Sigmoid colon (tissue), 7 donors: ENCODE data around the gene JAKMIP1. TPM values are rescaled to one million over a fixed set of nuclear protein-coding genes. Genes with fewer than 3 reads are reported as not detected.

Experiments
- DNase-seq: peaks from one replicate; pipeline ENCODE4 v3.0.0-alpha.2; 2019
- H3K27ac ChIP-seq, 4 donors: fragments of 200-600 bp; sonication (generic); one replicate each; pipeline ENCODE4 v1.5.1; 2016 to 2019; ENCODE audit warnings: mild to moderate bottlenecking in 1 of 4
- H3K27me3 ChIP-seq, 3 donors: fragments of 200-600 bp; sonication (generic); one replicate each; pipeline ENCODE4 v1.5.1; 2019; ENCODE audit warnings: mild to moderate bottlenecking in 1 of 3
- H3K36me3 ChIP-seq, 4 donors: fragments of 200-600 bp; sonication (generic); one replicate each; pipeline ENCODE4 v1.5.1; 2016 to 2019
- H3K4me1 ChIP-seq, 4 donors: fragments of 200-600 bp; sonication (generic); one replicate each; pipeline ENCODE4 v1.5.1; 2017 to 2019
- H3K4me3 ChIP-seq, 4 donors: fragments of 200-600 bp; sonication (generic); one replicate each; pipeline ENCODE4 v1.5.1; 2017 to 2019; ENCODE audit warnings: mild to moderate bottlenecking in 2 of 4, moderate library complexity in 1 of 4
- H3K9me3 ChIP-seq, 4 donors: fragments of 200-600 bp in 3 of 4; sonication (generic) in 3 of 4; one replicate each; pipeline versions ENCODE4 v1.5.1 to v1.6.1; 2013 to 2019
- EP300 ChIP-seq, 4 donors: sonication (generic); formaldehyde crosslinking; IDR thresholded peaks; one replicate each; pipeline ENCODE4 v1.6.1; 2017; ENCODE audit warnings: antibody characterized with exemption in 4 of 4
- POLR2A ChIP-seq, 2 donors: fragments of 450-650 bp; IDR thresholded peaks; one replicate each; pipeline ENCODE4 v1.6.1; 2016; ENCODE audit warnings: antibody characterized with exemption in 2 of 2, mild to moderate bottlenecking in 2 of 2, moderate library complexity in 2 of 2
- POLR2AphosphoS5 ChIP-seq, 4 donors: sonication (generic); formaldehyde crosslinking; IDR thresholded peaks; one replicate each; pipeline ENCODE4 v1.6.1; 2017; ENCODE audit warnings: antibody characterized with exemption in 4 of 4
- WGBS, 2 donors: extraction: QIAGEN DNeasy Blood & Tissue Kit; methylation state at CpG; one replicate each; pipeline ENCODE4 v1.1.7; 2013; 5-methylcytosine and 5-hydroxymethylcytosine counted together
- intact Hi-C: fragments of 100-400 bp; cut with DNase I; formaldehyde crosslinking; loops from one replicate; pipeline ENCODE4 v1.15.1; 2023
- polyA plus RNA-seq, 3 donors: library from polyadenylated mRNA; stranded (reverse); fragments of 200-250 nt; gene quantifications; one replicate each; pipeline ENCODE4 v1.2.3, GENCODE V29; 2013
- total RNA-seq, 4 donors: library from RNA; depleted of rRNA; stranded (reverse); fragments of >200 nt; gene quantifications; one replicate each; pipeline ENCODE4 v1.1.0, GENCODE V29; 2016
- TF ChIP-seq, protein P1 (sequence below), 4 experiments: fragments of 450-650 bp in 3 of 4; fragments of 200-600 bp in 1 of 4; IDR thresholded peaks; one replicate each; pipeline ENCODE4 v1.5.1; 2016 to 2019; ENCODE audit warnings: antibody characterized with exemption in 4 of 4, mild to moderate bottlenecking in 3 of 4, moderate library complexity in 2 of 4
- donor health status: healthy with polysubstance abuse.
- donor health status: Bipolar disorder and iron deficiency.
- donor health status: healthy.

JAKMIP1 gene
- total and polyA plus RNA-seq, 7 donors = 0.49 to 3.9 (median 1.8) TPM; not detected in 2

DNA sequence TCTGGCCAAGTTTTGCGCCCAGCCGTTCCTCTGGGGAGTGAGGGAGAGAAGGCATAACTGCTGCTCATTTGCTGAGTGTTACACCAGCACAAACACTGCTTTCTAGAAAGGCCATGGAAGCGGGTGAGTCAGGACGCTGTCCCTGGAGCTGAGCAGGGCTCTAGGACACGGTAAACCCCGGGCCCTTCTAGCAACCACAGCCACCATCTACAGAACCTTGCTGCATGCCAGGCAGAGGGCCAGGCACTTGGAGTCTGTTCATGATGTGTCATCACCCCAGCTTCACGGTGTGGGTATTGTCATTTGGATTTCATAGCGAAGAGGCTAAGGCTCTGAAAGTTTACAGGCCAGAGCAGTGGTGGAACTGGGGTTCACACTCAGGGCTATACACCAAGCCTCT, 150.4 kb downstream of the JAKMIP1 start:
- H3K27ac ChIP-seq = no peak overlapping the region
- H3K9me3 ChIP-seq = no peaks in the 10 kb centered on the region
- TF ChIP-seq POLR2AphosphoS5 (IDR thresholded peaks at IDR 0.05) = no peak
- no peak for TF ChIP-seq EP300 (IDR thresholded peaks at IDR 0.05)
- TF ChIP-seq POLR2A (IDR thresholded peaks at IDR 0.05) = no peak
- TF ChIP-seq, protein P1, sequence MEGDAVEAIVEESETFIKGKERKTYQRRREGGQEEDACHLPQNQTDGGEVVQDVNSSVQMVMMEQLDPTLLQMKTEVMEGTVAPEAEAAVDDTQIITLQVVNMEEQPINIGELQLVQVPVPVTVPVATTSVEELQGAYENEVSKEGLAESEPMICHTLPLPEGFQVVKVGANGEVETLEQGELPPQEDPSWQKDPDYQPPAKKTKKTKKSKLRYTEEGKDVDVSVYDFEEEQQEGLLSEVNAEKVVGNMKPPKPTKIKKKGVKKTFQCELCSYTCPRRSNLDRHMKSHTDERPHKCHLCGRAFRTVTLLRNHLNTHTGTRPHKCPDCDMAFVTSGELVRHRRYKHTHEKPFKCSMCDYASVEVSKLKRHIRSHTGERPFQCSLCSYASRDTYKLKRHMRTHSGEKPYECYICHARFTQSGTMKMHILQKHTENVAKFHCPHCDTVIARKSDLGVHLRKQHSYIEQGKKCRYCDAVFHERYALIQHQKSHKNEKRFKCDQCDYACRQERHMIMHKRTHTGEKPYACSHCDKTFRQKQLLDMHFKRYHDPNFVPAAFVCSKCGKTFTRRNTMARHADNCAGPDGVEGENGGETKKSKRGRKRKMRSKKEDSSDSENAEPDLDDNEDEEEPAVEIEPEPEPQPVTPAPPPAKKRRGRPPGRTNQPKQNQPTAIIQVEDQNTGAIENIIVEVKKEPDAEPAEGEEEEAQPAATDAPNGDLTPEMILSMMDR (IDR thresholded peaks at IDR 0.05) = no peak
- H3K4me3 ChIP-seq = no peak overlapping the region
- WGBS, 2 donors = 86 to 87% methylated on average over 8 of the region's 8 CpGs
- no peak for DNase-seq
- intact Hi-C loops = no loop called here
- no peaks in the 10 kb centered on the region for H3K4me1 ChIP-seq
- H3K27me3 ChIP-seq = peaks cover 0 to 8% (median 0%) of the 10 kb centered on the region in 3 donors
- no peaks in the 10 kb centered on the region for H3K36me3 ChIP-seq

DNA sequence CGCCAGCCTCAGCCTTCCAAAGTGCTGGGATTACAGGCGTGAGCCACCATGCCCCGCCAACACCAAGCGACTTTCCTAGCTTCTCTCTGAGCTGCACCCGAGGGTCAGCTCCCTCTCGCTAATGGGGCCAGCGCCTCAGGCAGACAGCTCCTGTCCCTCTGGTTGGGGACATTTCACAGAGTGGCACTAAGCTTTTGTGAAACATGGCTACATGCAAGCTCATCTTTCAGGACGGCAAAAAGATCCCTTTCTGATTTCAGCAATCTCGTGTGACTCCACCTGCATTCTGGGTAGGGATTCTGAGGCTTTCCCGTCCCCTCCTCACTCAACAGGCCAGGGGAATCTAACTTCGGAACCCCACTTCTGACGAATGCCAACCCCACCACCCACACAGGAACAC, 151.1 kb downstream of the JAKMIP1 start:
- DNase-seq = no peak
- no peak overlapping the region for H3K4me3 ChIP-seq
- WGBS, 2 donors = 90 to 92% methylated on average over 12 of the region's 12 CpGs
- H3K4me1 ChIP-seq = no peaks in the 10 kb centered on the region
- no peaks in the 10 kb centered on the region for H3K9me3 ChIP-seq
- TF ChIP-seq EP300 (IDR thresholded peaks at IDR 0.05) (no peak), POLR2A (IDR thresholded peaks at IDR 0.05) (no peak), POLR2AphosphoS5 (IDR thresholded peaks at IDR 0.05) (no peak)
- TF ChIP-seq, protein P1 (IDR thresholded peaks at IDR 0.05) = no peak
- intact Hi-C loops = no loop called here
- no peak overlapping the region for H3K27ac ChIP-seq
- H3K36me3 ChIP-seq = no peaks in the 10 kb centered on the region
- H3K27me3 ChIP-seq = peaks cover 0 to 14% (median 5%) of the 10 kb centered on the region in 3 donors

GRCh38 chr4:6048537-6048936, 151.8 kb downstream of the JAKMIP1 start:
- 54 to 82% methylated on average over 12 of the region's 12 CpGs for WGBS, 2 donors
- Histone ChIP-seq H3K27me3 (peaks cover 0 to 18% (median 12%) of the 10 kb centered on the region in 3 donors), H3K4me3 (no peak overlapping the region), H3K9me3 (no peaks in the 10 kb centered on the region), H3K27ac (no peak overlapping the region), H3K36me3 (no peaks in the 10 kb centered on the region), H3K4me1 (no peaks in the 10 kb centered on the region)
- DNase-seq = no peak
- no peak for TF ChIP-seq EP300 (IDR thresholded peaks at IDR 0.05)
- TF ChIP-seq POLR2AphosphoS5 (IDR thresholded peaks at IDR 0.05) = no peak
- TF ChIP-seq, protein P1 (IDR thresholded peaks at IDR 0.05) = no peak
- no peak for TF ChIP-seq POLR2A (IDR thresholded peaks at IDR 0.05)
- intact Hi-C loops = no loop called here

GRCh38 chr4:6047130-6047673, 153.1 kb downstream of the JAKMIP1 start:
- H3K4me3 ChIP-seq = no peak overlapping the region
- H3K4me1 ChIP-seq = no peaks in the 10 kb centered on the region
- TF ChIP-seq EP300 (IDR thresholded peaks at IDR 0.05) (no peak), POLR2A (IDR thresholded peaks at IDR 0.05) (no peak)
- H3K36me3 ChIP-seq = no peaks in the 10 kb centered on the region
- no peak for DNase-seq
- intact Hi-C loops = no loop called here
- H3K9me3 ChIP-seq = no peaks in the 10 kb centered on the region
- H3K27me3 ChIP-seq = peaks cover 0 to 18% (median 12%) of the 10 kb centered on the region in 3 donors
- WGBS, 2 donors = 56 to 83% methylated on average over 15 of the region's 15 CpGs
- no peak overlapping the region for H3K27ac ChIP-seq

GRCh38 chr4:6046526-6047129, 153.7 kb downstream of the JAKMIP1 start:
- WGBS, 2 donors = 80 to 87% methylated on average over 14 of the region's 14 CpGs
- intact Hi-C loops = no loop called here
- H3K9me3 ChIP-seq = no peaks in the 10 kb centered on the region
- H3K36me3 ChIP-seq = no peaks in the 10 kb centered on the region
- no peak overlapping the region for H3K4me3 ChIP-seq
- no peak overlapping the region for H3K27ac ChIP-seq
- H3K27me3 ChIP-seq = peaks cover 0 to 18% (median 12%) of the 10 kb centered on the region in 3 donors
- TF ChIP-seq POLR2AphosphoS5 (IDR thresholded peaks at IDR 0.05) (no peak), POLR2A (IDR thresholded peaks at IDR 0.05) (no peak), EP300 (IDR thresholded peaks at IDR 0.05) (no peak)
- TF ChIP-seq, protein P1 (IDR thresholded peaks at IDR 0.05) = no peak
- no peak for DNase-seq
- H3K4me1 ChIP-seq = no peaks in the 10 kb centered on the region
